Measurements from ENCODE around the gene PPP2R5E. TPM values are rescaled to one million over a fixed set of nuclear protein-coding genes. Genes with fewer than 3 reads are reported as not detected.

PPP2R5E gene
- total RNA-seq, 1 donor from 2014 or later: 51.1 TPM

- intact Hi-C loops (cut with micrococcal nuclease): no loop called here
Measured at GRCh38 chr14:63436286-63437098, 106.7 kb downstream of the PPP2R5E start.

- intact Hi-C loops (cut with micrococcal nuclease): no loop called here
Measured at GRCh38 chr14:63435838-63436237, 107.3 kb downstream of the PPP2R5E start.

- intact Hi-C loops (cut with micrococcal nuclease): no loop called here
Measured at GRCh38 chr14:63435204-63435603, 108.0 kb downstream of the PPP2R5E start.

GRCh38 chr14:63432888-63433552 lies 110.2 kb downstream of the PPP2R5E start:
- intact Hi-C loops (cut with micrococcal nuclease): no loop called here

GRCh38 chr14:63432228-63432627 lies 110.9 kb downstream of the PPP2R5E start:
- intact Hi-C loops (cut with micrococcal nuclease): no loop called here

GRCh38 chr14:63431466-63431865 lies 111.7 kb downstream of the PPP2R5E start:
- intact Hi-C loops (cut with micrococcal nuclease): no loop called here

- intact Hi-C loops (cut with micrococcal nuclease): no loop called here
Measured at GRCh38 chr14:63428486-63428885, 114.7 kb downstream of the PPP2R5E start.

- intact Hi-C loops (cut with micrococcal nuclease): no loop called here
Measured at GRCh38 chr14:63426838-63427352, 116.3 kb downstream of the PPP2R5E start.

- intact Hi-C loops (cut with micrococcal nuclease): no loop called here
Measured at GRCh38 chr14:63423889-63424288, 119.3 kb downstream of the PPP2R5E start.

GRCh38 chr14:63423381-63423780 lies 119.8 kb downstream of the PPP2R5E start:
- intact Hi-C loops (cut with micrococcal nuclease): no loop called here

- intact Hi-C loops (cut with micrococcal nuclease): no loop called here
Measured at GRCh38 chr14:63421919-63422318, 121.3 kb downstream of the PPP2R5E start.

- intact Hi-C loops (cut with micrococcal nuclease): no loop called here
Measured at GRCh38 chr14:63421226-63421625, 122.0 kb downstream of the PPP2R5E start.

- intact Hi-C loops (cut with micrococcal nuclease): no loop called here
Measured at GRCh38 chr14:63418020-63418419, 125.2 kb downstream of the PPP2R5E start.

GRCh38 chr14:63413009-63413408 lies 130.2 kb downstream of the PPP2R5E start:
- intact Hi-C loops (cut with micrococcal nuclease): no loop called here

GRCh38 chr14:63406333-63406732 lies 136.8 kb downstream of the PPP2R5E start:
- intact Hi-C loops (cut with micrococcal nuclease): no loop called here

GRCh38 chr14:63405715-63406114 lies 137.5 kb downstream of the PPP2R5E start:
- intact Hi-C loops (cut with micrococcal nuclease): no loop called here

GRCh38 chr14:63404906-63405305 lies 138.3 kb downstream of the PPP2R5E start:
- intact Hi-C loops (cut with micrococcal nuclease): no loop called here

GRCh38 chr14:63401646-63402045 lies 141.5 kb downstream of the PPP2R5E start:
- intact Hi-C loops (cut with micrococcal nuclease): no loop called here

GRCh38 chr14:63398952-63399351 lies 144.2 kb downstream of the PPP2R5E start:
- intact Hi-C loops (cut with micrococcal nuclease): no loop called here

GRCh38 chr14:63394841-63395240 lies 148.3 kb downstream of the PPP2R5E start:
- intact Hi-C loops (cut with micrococcal nuclease): no loop called here

- intact Hi-C loops (cut with micrococcal nuclease): no loop called here
Measured at GRCh38 chr14:63394432-63394831, 148.7 kb downstream of the PPP2R5E start.

- intact Hi-C loops (cut with micrococcal nuclease): no loop called here
Measured at GRCh38 chr14:63393012-63393411, 150.2 kb downstream of the PPP2R5E start.

- intact Hi-C loops (cut with micrococcal nuclease): no loop called here
Measured at GRCh38 chr14:63392236-63392635, 150.9 kb downstream of the PPP2R5E start.
